Fibroblast of lung (primary cell): ENCODE measurements around the gene RCOR1.

Source experiments
- CTCF ChIP-seq, 2 donors: IDR thresholded peaks in 1 of 2; conservative IDR thresholded peaks in 1 of 2; 1 replicate in 1 of 2; 2 replicates in 1 of 2; pipeline ENCODE4 v1.5.1; 2011 to 2012; ENCODE audit warnings: low read length in 2 of 2, control low read depth in 1 of 2, inconsistent platforms in 1 of 2, low read depth in 1 of 2, mild to moderate bottlenecking in 1 of 2
- EZH2 ChIP-seq: IDR thresholded peaks from 2 replicates; pipeline ENCODE4 v1.5.1; 2012; ENCODE audit warnings: low read length, control low read depth, mild to moderate bottlenecking; ENCODE audit errors: missing control alignments

GRCh38 chr14:102738373-102739189 lies 146.1 kb downstream of the RCOR1 start:
- no peak for TF ChIP-seq CTCF (conservative IDR thresholded peaks at IDR 0.05 in 1 of 2, IDR thresholded peaks at IDR 0.05 in 1 of 2; ENCODE audit: low read depth in 1 of 2, low read length in 2 of 2)
- TF ChIP-seq EZH2, result no peak
